Islet of Langerhans (tissue), 1 donor: Measurements from ENCODE around the gene MBD5.
A peak's percentile ranks its signal among the peaks of the same experiment; 100 is the strongest.

Experiments used
- FAIRE-seq: peaks from one replicate; lab custom pipeline; 2011; peaks lifted over from hg19 to GRCh38; lab: Jason Lieb, UNC

MBD5 gene

DNA sequence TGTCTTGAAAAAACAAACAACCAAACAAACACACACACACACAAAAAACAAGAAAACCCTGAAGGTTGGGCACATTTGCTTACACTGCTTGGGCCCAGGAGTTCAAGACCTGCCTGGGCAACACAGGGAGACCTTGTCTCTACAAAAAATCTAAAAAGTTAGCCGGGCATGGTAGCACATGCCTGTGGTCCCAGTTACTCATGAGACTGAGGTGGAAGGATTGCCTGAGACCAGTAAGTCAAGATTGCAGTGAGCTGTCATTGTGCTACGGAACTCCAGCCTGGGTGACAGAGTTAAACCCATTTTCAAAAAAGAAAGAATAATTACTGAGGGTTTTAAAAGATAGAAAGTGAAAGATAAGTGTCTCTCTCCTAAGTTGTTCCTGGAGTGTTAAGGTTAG, 103.4 kb downstream of the MBD5 start:
- no peak for FAIRE-seq

DNA sequence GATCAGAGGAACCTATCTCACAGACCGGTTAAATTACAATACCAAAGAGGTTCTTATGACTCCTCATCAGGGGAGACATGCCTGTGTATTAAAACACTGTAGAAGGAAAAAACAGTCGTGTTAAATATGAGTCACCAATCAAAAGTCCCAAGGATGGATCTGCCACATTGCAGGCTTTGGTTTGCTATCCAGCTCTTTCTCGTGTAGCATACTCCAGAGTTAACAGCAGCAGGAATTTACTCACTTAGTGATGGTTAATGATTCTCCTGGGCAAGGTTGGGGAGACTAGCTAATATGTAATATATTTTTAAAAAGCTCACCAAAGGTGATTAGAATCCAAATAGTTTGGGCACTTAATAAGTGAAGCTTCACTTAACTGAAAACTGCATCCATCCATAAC, 109.7 kb downstream of the MBD5 start:
- FAIRE-seq, result peak; percentile 5

DNA sequence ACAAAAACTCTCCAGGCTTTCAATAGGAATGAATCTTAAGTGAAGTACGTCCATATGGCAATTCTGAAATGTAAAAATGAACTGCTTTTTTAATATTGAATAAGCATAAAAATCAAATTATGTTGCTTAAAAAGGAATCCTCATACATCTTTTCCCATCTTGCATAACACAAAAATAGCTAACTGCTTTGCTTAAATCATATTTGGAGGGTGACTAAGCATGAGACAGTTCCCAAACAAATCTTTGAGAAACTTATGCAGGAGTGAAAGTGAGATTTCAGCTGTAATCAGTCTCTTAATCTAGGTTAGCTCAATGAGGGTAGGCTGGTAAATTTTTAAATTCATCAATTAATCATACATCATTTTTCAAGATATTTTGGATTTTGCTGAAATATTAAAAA, 111.5 kb downstream of the MBD5 start:
- peak; percentile 69 for FAIRE-seq

DNA sequence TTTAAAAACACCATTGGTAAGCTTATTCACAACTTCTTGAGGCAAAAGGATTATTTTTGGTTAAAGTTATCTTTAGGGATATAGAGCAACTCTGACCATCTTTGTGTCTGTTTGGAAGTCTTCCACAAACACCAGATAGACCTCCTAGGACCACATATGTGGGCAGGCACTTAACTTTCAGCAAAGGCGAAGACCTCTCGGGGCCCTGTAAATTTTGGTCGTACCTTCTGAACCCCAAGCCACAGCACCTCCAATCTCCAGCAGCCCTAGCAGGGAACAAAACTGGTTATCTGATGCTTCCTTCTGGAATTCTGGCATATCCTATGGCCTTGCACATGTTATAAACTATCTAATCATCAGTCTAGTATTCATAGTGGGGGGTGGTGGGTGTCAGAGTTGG, 114.8 kb downstream of the MBD5 start:
- FAIRE-seq, result no peak

DNA sequence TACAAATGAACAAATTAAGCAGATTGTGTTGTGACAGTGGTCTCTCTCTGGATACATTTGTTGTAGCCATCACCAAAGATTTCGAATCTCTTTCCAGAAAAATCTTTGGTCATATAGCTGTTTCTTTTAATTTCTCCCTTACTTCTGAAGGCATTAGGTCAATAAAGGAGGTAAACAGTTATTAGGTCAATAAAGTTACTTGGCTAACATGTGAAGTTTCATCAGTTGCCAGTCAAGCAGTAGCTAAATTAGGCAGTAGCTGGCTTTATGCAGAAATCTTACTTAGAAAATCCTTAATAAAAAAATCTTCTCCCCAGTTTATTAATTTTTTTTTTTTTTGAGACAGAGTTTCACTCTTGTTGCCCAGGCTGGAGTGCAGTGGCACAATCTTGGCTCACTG, 115.5 kb downstream of the MBD5 start:
- FAIRE-seq, result no peak

DNA sequence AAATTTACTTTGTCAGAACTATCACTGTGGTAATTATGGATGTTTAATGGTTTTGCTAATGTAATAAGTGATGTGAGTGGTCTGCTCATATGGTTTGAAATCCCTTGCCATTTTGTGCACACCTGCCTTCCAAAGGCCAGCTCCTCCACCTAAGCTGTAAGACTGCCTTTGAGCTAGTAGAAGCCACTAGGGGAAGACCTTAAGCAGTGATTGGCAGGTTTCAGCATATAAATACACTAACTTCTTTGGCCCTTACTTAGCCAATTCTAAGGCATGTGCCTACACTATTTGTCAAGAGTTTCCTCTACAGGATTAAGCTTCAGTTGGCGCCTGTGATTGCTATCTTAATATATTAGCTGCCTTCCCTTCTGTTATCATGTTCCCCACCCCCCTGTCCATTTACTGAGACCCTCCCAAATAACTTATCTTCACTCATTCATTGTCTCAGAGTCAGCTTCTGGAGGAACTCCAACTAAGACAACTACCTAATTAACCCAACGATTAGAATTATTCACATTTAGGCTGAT, 141.1 kb downstream of the MBD5 start:
- no peak for FAIRE-seq

DNA sequence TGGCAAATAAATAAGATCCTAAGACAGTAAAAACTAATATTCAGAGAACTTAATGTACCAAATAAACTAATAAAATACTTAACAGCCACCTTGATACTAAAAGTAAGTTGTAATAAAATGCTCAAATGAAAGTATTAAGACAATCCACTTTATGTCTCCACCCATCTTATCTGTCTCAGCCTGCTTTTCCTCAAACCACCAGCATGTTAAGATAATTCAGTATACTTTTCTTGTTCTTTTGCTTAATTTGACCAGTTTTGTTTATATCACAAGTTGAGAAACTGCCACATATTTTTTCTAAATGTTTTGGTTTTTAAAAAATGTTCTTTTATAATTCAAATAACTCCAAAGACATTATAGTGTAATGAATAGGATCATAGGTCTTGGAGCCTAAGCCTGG, 142.0 kb downstream of the MBD5 start:
- no peak for FAIRE-seq

DNA sequence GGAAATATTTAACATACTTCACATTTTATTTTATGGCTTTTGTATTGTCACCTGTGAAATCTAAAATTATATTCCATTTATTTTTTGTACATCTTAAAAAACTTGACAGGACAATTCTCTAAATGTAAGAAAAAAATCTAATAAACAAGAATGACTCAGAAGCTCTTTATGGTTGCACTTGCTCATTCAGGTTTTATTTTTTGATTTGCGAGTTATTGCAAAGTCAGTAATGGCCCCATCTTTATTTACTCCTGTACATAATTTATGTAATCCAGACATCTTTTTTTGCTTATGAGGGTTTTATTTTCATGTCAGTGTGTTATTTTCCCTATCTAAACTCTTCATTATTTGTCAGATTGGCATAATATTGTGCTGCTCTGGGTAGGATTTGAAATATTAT, 145.1 kb downstream of the MBD5 start:
- peak; percentile 81 for FAIRE-seq

DNA sequence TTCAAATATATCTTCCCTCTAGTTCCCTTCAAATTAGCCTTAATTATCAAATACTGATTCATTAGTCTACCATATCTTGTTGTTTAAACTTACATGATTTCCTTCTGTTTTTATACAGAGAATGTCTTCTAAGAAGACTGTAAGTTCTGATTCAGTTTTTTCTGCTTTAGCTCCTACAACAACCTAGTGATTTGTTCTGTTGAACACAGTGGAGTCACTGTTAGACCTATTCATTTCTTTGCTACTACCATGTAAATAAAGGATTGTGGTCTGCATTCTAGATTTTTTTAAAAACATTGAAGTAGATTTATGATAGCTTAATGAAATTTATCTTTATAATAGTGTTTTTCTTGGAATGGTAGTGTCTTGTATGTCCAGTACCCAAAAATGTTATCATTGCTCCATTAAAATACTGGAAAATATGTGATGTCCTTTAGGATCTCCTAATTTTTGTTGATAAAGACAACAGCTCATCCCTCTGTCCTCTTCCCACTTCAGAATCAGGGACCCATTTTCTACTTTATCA, 146.4 kb downstream of the MBD5 start:
- FAIRE-seq, result no peak

DNA sequence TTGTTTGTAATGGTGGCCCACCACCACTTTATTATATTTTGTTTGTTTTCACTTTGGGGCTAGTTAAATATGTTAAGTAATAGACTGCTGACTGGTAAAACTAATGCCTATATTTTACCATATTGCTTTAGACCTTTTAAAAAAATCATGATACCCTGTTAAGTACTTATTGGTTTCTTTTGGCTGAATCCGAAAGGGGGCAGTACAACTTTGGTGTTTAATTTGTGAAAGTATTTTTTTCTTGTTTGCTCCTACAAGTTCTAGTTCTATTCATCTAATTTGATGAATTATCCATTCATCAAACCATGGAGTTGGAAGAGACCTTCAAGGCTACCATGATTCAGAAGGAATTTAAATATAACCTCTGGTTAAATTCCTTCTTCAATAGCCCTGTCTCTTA, 147.0 kb downstream of the MBD5 start:
- no peak for FAIRE-seq

DNA sequence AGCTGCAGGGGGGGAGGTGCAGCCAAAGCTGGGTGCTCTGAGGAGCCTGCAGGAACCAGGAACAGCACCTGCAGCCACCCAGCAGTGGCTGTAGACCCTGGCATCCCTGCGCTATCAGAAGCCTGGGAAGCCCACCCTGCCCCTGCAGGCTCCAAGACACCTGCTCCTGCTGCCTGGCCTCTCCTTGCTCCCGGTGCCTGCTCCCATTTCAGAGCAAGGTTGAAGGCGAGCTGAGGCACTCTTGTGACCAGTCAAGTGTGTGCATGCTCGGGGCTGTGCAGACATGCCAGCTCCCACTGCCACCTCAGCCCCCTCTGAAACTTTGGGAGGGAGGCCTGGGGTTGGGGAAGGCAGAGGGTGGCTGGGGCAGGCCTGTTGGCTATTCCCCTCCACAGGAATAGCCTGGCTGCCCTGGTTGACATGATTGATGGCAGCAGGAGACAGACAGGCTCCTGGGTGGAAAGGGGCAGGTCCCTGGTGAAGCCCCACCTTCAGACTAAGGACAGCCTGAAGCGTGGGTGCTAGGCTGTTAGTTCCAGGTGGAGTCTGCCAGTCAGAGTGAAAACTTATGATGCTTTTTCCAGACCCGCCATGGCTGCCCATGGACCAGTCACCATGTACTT, 151.4 kb downstream of the MBD5 start:
- no peak for FAIRE-seq

DNA sequence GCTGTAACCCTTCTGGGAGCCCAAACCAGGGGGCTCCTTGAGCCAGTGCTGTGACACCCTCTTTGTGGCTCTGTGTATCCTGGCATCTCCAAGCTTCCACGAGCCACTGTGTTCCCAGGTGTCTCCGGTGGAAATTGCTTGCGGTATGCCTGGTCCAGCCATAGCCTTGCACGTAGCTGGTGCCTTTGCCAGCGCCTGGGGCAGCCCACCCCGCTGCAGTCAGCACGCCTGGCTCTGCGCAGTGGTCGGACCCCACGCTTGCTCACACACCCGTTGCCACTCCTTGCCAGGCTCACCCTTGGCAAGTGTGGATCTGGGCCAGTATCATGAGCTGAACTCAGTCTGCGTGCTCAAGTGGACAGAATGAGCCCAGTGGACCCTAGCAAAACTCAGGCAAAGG, 152.3 kb downstream of the MBD5 start:
- no peak for FAIRE-seq

DNA sequence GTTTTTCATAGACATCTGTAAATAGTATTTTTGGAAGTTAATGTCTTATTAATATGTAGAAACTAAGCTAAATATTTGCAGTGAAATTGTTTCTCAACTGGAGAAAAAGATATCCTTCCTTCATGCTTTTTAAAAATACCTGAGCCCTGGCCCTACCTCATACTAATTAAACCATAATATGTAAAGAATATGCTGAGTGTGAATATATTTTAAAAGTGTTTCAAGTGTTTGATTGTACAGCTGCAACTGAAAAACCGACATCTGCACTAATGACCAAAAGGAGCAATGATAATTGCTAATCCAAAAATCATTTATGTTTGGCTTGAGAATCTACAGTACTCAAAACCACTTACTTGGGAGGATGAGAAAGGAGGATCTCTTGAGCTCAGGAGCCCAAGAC, 156.7 kb downstream of the MBD5 start:
- no peak for FAIRE-seq

DNA sequence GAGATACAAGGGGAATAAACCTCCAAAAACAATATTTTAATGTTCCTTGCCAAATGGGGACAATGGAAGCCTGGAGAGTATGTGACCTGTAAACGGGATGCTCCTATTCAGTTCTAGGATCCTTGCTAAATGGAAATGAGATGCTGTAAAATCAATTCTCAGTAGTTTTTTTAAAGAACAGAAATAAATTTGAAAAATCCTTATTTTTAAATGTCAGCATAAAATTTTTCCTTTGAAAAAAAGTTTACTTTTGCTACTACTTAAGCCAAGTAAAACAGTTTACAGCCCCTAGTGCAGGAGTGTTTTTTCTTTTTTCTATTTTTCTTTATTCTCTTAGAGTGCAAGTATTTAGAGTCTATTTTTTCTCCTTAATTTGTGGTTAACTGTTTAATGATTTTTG, 158.8 kb downstream of the MBD5 start:
- FAIRE-seq, result no peak

DNA sequence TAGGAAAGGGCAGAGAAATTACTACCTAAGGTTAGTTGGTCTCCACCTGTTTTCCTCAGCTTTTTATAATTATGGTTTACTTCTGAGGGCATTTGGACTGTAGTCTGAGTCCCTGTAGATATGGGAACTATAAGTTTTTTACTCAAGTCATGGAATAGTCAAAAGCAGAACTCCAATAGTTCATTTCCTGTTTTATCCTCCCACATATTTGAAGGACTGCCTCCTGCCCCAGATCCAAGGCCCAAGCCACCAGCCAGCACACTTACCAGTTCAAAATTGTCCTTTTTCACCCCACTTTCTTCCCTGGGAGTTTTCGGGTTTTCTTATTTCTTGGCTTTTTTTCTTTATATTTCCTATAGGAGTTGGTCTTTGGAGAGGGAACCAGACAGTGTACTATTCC, 164.1 kb downstream of the MBD5 start:
- no peak for FAIRE-seq

DNA sequence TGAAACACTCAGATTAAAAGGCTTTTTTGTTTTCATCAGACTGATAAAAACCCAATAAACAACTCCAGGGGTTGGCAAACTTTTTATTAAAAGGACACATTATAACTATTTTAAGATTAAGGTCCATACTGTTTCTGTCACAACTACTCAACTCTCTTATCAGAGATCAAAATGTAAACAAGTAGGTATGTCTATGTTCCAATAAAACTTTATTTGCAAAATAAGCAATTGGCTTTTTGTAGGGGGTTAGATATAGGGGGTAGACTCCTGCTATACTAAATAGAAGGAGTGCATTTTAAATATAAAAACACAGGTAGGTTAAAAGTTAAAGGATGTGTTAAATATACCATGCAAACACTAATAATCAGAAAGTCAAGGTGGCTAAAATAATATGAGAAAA, 174.0 kb downstream of the MBD5 start:
- no peak for FAIRE-seq

DNA sequence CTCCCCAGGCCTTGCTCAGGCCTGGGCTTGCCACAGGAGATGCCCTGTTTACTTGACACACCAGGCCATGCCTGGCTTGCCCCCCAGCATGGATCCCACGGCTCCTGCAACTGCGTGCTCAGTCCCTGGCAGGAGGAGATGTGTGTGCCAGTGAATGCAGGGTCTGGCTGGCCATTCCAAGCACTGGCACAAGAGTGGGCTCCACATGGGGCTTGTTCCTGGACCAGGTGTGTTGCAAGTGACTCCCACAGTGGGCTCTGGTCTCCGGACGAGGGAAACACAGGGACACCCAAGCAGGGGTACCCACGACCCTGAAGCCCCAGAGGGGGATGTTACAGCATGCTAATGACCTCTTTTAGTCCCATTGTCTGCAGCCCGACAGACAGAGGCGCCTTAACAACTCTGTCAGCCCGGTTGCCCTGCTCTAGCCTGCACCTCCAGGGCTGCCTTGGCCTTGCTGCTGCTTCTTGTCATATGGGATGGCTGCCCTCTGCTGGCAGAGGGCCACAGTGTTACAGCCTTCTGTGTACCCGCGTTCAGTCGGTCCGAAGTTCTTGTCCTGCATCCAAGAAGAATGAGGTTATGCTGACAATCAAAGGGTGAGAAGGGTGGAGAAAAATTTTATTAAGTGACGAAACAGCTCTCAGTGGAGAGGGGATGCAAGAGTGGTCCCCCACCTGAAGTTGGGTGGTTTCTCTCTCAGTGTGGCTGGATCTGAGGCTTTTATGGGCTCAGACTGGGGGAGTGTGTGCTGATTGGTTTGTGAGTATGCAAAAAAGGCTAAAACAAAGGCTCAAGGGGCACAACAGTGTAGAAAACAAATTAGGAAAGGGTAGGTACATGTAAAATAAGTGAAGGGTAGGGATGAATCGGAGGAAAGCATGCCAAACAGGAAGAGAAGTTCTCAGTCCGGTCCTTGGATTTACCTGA, 180.4 kb downstream of the MBD5 start:
- no peak for FAIRE-seq

DNA sequence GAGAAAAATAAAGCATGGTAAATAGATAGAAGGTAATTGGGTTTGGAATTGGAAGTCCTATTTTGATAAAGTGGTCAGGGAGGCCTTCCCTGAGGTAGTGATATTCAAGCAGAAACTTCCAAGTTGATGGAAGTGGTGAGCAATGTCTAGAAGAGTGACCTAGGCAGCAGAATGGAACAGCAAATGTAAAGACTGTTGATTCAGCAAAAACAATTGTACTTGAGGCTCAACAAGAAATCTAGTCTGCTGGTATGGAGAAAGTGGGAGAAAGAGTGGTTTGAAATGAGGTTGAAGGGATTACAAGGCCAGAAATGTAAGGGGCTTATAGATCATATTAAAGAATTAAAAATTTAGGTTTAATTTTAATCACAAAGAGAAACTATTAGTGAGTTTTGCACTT, 181.3 kb downstream of the MBD5 start:
- FAIRE-seq, result no peak

DNA sequence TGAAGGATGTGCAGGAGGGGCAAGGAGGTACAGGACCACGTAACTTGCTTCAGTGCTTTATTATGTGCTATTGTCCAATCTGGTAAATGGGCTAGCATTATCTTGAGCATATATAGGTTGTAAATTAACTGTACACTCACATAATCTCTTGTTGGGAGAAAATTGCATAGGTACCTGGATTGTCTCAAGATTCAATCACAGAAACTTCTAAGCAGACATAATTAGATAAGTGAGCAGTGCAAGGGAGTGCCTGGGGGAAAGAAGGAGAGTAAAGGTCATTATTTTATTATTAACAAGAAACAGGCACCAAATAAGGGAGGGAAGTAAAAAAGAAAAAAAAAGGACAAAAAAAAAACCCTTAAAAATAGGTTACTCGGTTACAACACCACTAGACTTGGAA, 186.2 kb downstream of the MBD5 start:
- no peak for FAIRE-seq

DNA sequence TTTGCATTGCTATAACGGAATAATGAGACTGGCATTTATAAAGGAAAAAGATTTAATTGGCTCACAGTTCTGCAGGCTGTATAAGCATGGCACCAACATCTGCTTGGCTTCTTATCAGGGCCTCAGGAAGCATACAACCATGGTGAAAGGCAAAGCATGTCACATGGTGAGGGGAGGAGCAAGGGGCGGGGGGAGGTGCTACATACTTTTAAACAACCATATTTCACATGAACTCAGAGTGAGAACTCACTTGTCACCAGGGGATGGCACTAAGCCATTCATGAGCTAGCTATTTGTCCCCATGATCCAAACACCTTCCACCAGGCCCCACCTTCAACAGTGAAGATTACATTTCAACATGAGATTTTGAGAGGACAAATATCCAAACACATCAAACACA, 188.7 kb downstream of the MBD5 start:
- FAIRE-seq, result no peak

DNA sequence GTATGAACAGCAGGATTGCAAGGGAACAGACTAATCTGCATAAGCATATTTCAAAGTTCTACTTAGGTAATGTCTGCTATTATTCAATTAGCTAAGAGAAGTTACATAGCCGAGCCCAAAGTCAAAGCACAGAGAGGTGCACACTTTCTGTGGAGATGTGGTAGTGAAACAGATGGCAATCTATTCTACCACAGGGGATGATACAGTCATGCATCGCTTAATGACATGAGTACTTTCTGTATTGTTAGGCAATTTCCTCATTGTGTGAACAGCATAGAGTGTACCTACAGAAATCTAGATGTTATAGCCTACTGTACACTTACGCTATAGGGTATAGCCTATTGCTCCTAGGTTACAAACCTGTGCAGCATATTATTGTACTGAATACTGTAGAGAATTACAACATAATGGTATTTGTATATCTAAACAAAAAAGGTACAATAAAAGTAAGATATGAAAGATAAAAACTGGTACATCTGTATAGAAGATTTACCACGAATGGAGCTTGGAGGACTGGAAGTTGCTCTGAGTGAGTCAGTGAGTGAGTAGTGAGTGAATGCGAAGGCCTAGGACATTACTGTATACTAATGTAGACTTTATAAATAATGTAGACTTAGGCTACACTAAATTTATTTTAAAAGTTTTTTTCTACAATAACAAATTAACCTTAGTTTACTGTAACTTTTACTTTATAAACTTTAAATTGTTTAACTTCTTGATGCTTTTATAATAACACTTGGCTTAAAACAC, 197.6 kb downstream of the MBD5 start:
- FAIRE-seq, result no peak

DNA sequence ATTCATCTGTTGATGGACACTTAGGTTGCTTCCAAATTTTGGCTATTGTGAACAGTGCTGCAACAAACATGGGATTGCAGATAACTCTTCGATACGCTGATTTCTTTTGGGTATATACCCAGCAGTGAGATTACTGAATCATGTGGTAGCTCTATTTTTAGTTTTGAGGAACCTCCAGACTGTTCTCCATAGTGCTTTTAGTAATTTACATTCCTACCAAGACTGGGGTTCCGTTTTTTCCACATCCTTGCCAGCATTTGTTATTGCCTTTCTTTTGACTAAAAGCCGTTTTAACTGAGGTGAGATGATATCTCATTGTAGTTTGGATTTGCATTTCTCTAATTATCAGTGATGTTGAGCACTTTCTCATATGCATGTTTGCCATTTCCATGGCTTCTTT, 200.3 kb downstream of the MBD5 start:
- FAIRE-seq, result no peak

DNA sequence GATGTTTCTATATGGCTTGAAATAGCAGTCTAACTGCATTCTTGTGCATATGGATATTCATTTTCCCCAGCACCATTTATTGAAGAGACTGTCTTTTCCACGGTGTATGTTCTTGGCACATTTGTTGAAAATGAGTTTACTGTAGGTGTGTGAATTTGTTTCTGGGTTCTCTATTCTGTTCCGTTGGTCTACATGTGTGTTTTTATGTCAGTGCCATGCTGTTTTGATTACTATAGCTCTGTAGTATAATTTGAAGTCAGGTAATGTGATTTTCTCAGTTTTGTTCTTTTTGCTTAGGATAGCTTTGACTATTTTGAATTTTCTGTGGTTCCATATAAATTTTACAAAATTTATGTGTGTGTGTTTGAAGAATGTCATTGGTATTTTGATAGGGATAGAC, 201.0 kb downstream of the MBD5 start:
- FAIRE-seq, result no peak
